OCI-LY3 (cell line): ENCODE measurements around the gene EDC4.

Experiments
- H2AFZ ChIP-seq: fragments of 200-600, 300-600 bp; shearing (Covaris generic); 2 replicates; pipeline ENCODE4 v1.6.0; 2014; ENCODE audit warnings: antibody characterized with exemption, low read depth, low read length
- H3K27ac ChIP-seq: fragments of 200-600, 300-600 bp; sonication (generic); 2 replicates; pipeline ENCODE4 v1.5.1; 2014; ENCODE audit warnings: mild to moderate bottlenecking, low read length, moderate library complexity, mixed read lengths
- H3K27me3 ChIP-seq: fragments of 200-600, 300-600 bp; sonication (generic); 2 replicates; pipeline ENCODE4 v1.6.1; 2014; ENCODE audit warnings: low read depth, low read length, mixed read lengths
- H3K36me3 ChIP-seq: fragments of 200-600, 300-600 bp; sonication (generic); replicated peaks from 2 replicates; pipeline ENCODE3; 2014; ENCODE audit warnings: low read depth, low read length, mixed read lengths
- H3K4me1 ChIP-seq: fragments of 300-600, 200-600 bp; sonication (generic); 2 replicates; pipeline ENCODE4 v1.6.1; 2014; ENCODE audit warnings: low read length, mixed read lengths
- H3K4me2 ChIP-seq: fragments of 200-600, 300-600 bp; sonication (generic); 2 replicates; pipeline ENCODE4 v1.6.1; 2014; ENCODE audit warnings: low read length, mixed read lengths
- H3K4me3 ChIP-seq: fragments of 300-600, 200-600 bp; sonication (generic); 2 replicates; pipeline ENCODE4 v1.5.1; 2014; ENCODE audit warnings: antibody characterized with exemption, mild to moderate bottlenecking, low read length, moderate library complexity
- H3K79me2 ChIP-seq: fragments of 300-600, 200-600 bp; shearing (Covaris generic); 2 replicates; pipeline ENCODE4 v1.6.1; 2014; ENCODE audit warnings: mild to moderate bottlenecking, low read length, mixed read lengths
- H3K9ac ChIP-seq: fragments of 300-600, 200-600 bp; shearing (Covaris generic); 2 replicates; pipeline ENCODE4 v1.6.0; 2014; ENCODE audit warnings: mild to moderate bottlenecking, low read length, moderate library complexity
- H3K9me3 ChIP-seq: fragments of 200-600, 300-600 bp; shearing (Covaris generic); 2 replicates; pipeline ENCODE4 v1.6.1; 2014; ENCODE audit warnings: low read length, mixed read lengths; ENCODE audit not compliant: insufficient read depth
- H4K20me1 ChIP-seq: fragments of 200-600, 300-600 bp; sonication (generic); 2 replicates; pipeline ENCODE4 v1.6.1; 2016; ENCODE audit warnings: low read length, mixed read lengths; ENCODE audit not compliant: insufficient read depth
- EZH2phosphoT487 ChIP-seq: fragments of 200-600 bp; shearing (Covaris generic); IDR thresholded peaks from 2 replicates; pipeline ENCODE4 v1.6.1; 2018; ENCODE audit warnings: antibody characterized with exemption, mixed run types, low read depth
- TF ChIP-seq, protein P1 (sequence below): fragments of 200-600, 300-600 bp; sonication (generic); IDR thresholded peaks from 2 replicates; pipeline ENCODE4 v1.5.1; 2014; ENCODE audit warnings: antibody characterized with exemption, low read length, low read depth

Gene EDC4

DNA sequence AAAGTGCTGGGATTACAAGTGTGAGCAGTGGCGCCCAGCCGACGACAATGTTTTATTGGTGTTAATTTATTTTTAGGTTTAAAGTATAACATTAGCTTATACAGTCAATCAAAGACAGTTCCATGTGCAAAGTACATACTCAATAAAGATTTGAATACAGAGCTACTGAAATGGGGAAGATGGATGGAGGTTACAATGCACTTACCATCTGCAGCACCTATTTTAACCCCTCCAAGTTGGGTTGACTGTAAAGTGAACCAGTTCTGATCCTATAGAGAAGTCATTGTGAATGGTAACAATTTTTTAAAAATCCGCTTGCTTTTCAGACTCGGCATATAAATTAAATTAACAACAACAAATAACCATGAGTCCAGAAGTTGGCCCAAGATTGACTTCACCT lies 19.5 kb downstream of the EDC4 start:
- no peaks in the 10 kb centered on the region for H3K9me3 ChIP-seq
- H3K79me2 ChIP-seq = peaks cover 40% of the 10 kb centered on the region
- peak overlapping the region; percentile 40; the same call in 1 of the 2 replicates for H2AFZ ChIP-seq
- TF ChIP-seq EZH2phosphoT487 = no peak
- TF ChIP-seq, protein P1, sequence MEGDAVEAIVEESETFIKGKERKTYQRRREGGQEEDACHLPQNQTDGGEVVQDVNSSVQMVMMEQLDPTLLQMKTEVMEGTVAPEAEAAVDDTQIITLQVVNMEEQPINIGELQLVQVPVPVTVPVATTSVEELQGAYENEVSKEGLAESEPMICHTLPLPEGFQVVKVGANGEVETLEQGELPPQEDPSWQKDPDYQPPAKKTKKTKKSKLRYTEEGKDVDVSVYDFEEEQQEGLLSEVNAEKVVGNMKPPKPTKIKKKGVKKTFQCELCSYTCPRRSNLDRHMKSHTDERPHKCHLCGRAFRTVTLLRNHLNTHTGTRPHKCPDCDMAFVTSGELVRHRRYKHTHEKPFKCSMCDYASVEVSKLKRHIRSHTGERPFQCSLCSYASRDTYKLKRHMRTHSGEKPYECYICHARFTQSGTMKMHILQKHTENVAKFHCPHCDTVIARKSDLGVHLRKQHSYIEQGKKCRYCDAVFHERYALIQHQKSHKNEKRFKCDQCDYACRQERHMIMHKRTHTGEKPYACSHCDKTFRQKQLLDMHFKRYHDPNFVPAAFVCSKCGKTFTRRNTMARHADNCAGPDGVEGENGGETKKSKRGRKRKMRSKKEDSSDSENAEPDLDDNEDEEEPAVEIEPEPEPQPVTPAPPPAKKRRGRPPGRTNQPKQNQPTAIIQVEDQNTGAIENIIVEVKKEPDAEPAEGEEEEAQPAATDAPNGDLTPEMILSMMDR = no peak
- H3K36me3 ChIP-seq = no peaks in the 10 kb centered on the region
- no peaks in the 10 kb centered on the region for H4K20me1 ChIP-seq
- H3K27me3 ChIP-seq = no peaks in the 10 kb centered on the region
- H3K4me2 ChIP-seq = peak overlapping the region; percentile 75
- H3K4me3 ChIP-seq = peak overlapping the region; percentile 75
- peak overlapping the region; percentile 56 for H3K9ac ChIP-seq
- H3K4me1 ChIP-seq = peaks cover 14% of the 10 kb centered on the region
- H3K27ac ChIP-seq = no peak overlapping the region

GRCh38 chr16:67892899-67893742 lies 20.3 kb downstream of the EDC4 start, which contains the start of gene PSKH1:
Gene PSKH1 (plus strand): TSS chr16:67893254. CDS start chr16:67908750, 15,496 bp downstream.
- peak within 1 kb of the TSS; percentile 17; the same call in 1 of the 2 replicates for H3K27ac ChIP-seq
- no peaks in the 10 kb centered on the region for H4K20me1 ChIP-seq
- peaks cover 44% of the 10 kb centered on the region for H3K79me2 ChIP-seq
- H3K9ac ChIP-seq = peak within 1 kb of the TSS; percentile 93
- peaks cover 14% of the 10 kb centered on the region for H3K4me1 ChIP-seq
- peak within 1 kb of the TSS; percentile 96 for H3K4me2 ChIP-seq
- H3K36me3 ChIP-seq = no peaks in the 10 kb centered on the region
- no peaks in the 10 kb centered on the region for H3K9me3 ChIP-seq
- H3K4me3 ChIP-seq = peak within 1 kb of the TSS; percentile 92
- no peak for TF ChIP-seq EZH2phosphoT487
- TF ChIP-seq, protein P1 = no peak
- H3K27me3 ChIP-seq = no peaks in the 10 kb centered on the region
- H2AFZ ChIP-seq = peak within 1 kb of the TSS; percentile 40; the same call in 1 of the 2 replicates

GRCh38 chr16:67893743-67894399 lies 21.0 kb downstream of the EDC4 start:
- Histone ChIP-seq H3K4me1 (peaks cover 14% of the 10 kb centered on the region), H3K27me3 (no peaks in the 10 kb centered on the region), H3K36me3 (no peaks in the 10 kb centered on the region), H3K4me3 (peak overlapping the region; percentile 92), H3K4me2 (peak overlapping the region; percentile 96), H4K20me1 (no peaks in the 10 kb centered on the region), H3K9ac (peak overlapping the region; percentile 93), H2AFZ (no peak overlapping the region; the same call in 1 of the 2 replicates), H3K27ac (0 out of 2 replicates have a peak overlapping the region, but pooled peaks have one; percentile 17), H3K9me3 (no peaks in the 10 kb centered on the region), H3K79me2 (peaks cover 46% of the 10 kb centered on the region)
- no peak for TF ChIP-seq EZH2phosphoT487
- TF ChIP-seq, protein P1 = no peak

- H3K27ac ChIP-seq = no peak overlapping the region
- no peaks in the 10 kb centered on the region for H3K27me3 ChIP-seq
- TF ChIP-seq, protein P1 = no peak
- TF ChIP-seq EZH2phosphoT487 = no peak
- H3K4me1 ChIP-seq = peaks cover 13% of the 10 kb centered on the region
- H2AFZ ChIP-seq = no peak overlapping the region
- H3K4me2 ChIP-seq = no peak overlapping the region
- H3K4me3 ChIP-seq = no peak overlapping the region
- 0 out of 2 replicates have a peak, but pooled peaks cover 3% of the 10 kb centered on the region for H4K20me1 ChIP-seq
- H3K9me3 ChIP-seq = no peaks in the 10 kb centered on the region
- no peaks in the 10 kb centered on the region for H3K36me3 ChIP-seq
- peaks cover 65% of the 10 kb centered on the region for H3K79me2 ChIP-seq
- no peak overlapping the region for H3K9ac ChIP-seq
Measured at GRCh38 chr16:67897231-67897630, 24.4 kb downstream of the EDC4 start.
